A204.1 (cell line): ENCODE data around the gene MRPL28.
A peak's percentile ranks its signal among the peaks of the same experiment; 100 is the strongest.
"Not testable (repeated sequence)": the region's sequence is repeated elsewhere in the genome, so short reads cannot be mapped to it uniquely, and the experiment has no call there.

ENCODE experiments used
- FAIRE-seq: peaks from 2 replicates; lab custom pipeline; 2012; peaks lifted over from hg19 to GRCh38; lab: Jason Lieb, UNC

Gene MRPL28

GRCh38 chr16:389352-389751 is 19.0 kb upstream of the MRPL28 start:
- no peak for FAIRE-seq

- not testable (repeated sequence) for FAIRE-seq
Measured at GRCh38 chr16:387761-388666, 17.7 kb upstream of the MRPL28 start.

- peak; percentile 23 for FAIRE-seq
Measured at GRCh38 chr16:386641-387156, 16.4 kb upstream of the MRPL28 start.

GRCh38 chr16:383326-384051 is 13.2 kb upstream of the MRPL28 start:
- FAIRE-seq, result no peak

GRCh38 chr16:381789-382717 is 11.7 kb upstream of the MRPL28 start, which contains the start of gene PGAP6:
Gene PGAP6 (minus strand): TSS chr16:381978. CDS start chr16:381821, 157 bp downstream.
- no peak for FAIRE-seq

- FAIRE-seq, result no peak
Measured at GRCh38 chr16:381012-381788, 10.9 kb upstream of the MRPL28 start.

- FAIRE-seq, result no peak
Measured at GRCh38 chr16:380762-381011, 10.3 kb upstream of the MRPL28 start.

GRCh38 chr16:379961-380761 is 9.8 kb upstream of the MRPL28 start:
- FAIRE-seq, result no peak

GRCh38 chr16:379183-379960 is 9.0 kb upstream of the MRPL28 start:
- FAIRE-seq, result no peak

- FAIRE-seq, result no peak
Measured at GRCh38 chr16:378821-379182, 8.5 kb upstream of the MRPL28 start.

GRCh38 chr16:378113-378820 is 7.9 kb upstream of the MRPL28 start:
- FAIRE-seq, result not testable (repeated sequence)

GRCh38 chr16:377419-377951 is 7.1 kb upstream of the MRPL28 start:
- FAIRE-seq, result no peak

GRCh38 chr16:376817-377418 is 6.6 kb upstream of the MRPL28 start:
- no peak for FAIRE-seq

- no peak for FAIRE-seq
Measured at GRCh38 chr16:375927-376816, 5.8 kb upstream of the MRPL28 start.

GRCh38 chr16:375212-375611 is 4.9 kb upstream of the MRPL28 start:
- no peak for FAIRE-seq

GRCh38 chr16:374616-374926 is 4.2 kb upstream of the MRPL28 start:
- FAIRE-seq, result no peak

GRCh38 chr16:373848-374615 is 3.7 kb upstream of the MRPL28 start:
- no peak for FAIRE-seq
